CD4-positive, alpha-beta T cell treated with Interferon alpha-2 for 1 hour (primary cell): ENCODE results near the gene PLEK.
A peak's percentile ranks its signal among the peaks of the same experiment; 100 is the strongest.
"Not testable (repeated sequence)": the region's sequence is repeated elsewhere in the genome, so short reads cannot be mapped to it uniquely, and the experiment has no call there.

ENCODE experiments used
- DNase-seq, 2 donors: peaks; one replicate each; pipeline ENCODE4 v3.0.0-alpha.2; 2020 to 2022

Gene PLEK

DNA sequence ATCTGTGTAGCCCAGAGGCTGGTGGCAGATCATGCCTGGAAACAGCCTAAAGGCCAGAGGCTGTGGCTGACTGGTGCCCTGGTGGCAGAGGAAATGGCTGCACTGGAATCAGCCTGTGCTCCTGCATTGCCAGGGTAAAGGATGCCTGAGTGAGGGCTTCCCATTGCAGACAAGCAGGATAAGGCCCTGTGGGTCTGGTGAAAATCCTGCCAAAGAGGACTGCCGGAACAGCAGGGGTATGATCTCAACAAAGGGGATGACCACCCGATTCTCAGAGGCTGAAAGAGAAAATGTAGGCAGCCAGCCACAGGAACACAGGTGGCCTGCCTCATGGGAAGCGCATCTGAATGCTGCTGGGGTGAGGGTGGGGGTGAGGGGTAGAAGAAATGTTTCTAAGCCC, 53.8 kb downstream of the PLEK start:
- no peak for DNase-seq

DNA sequence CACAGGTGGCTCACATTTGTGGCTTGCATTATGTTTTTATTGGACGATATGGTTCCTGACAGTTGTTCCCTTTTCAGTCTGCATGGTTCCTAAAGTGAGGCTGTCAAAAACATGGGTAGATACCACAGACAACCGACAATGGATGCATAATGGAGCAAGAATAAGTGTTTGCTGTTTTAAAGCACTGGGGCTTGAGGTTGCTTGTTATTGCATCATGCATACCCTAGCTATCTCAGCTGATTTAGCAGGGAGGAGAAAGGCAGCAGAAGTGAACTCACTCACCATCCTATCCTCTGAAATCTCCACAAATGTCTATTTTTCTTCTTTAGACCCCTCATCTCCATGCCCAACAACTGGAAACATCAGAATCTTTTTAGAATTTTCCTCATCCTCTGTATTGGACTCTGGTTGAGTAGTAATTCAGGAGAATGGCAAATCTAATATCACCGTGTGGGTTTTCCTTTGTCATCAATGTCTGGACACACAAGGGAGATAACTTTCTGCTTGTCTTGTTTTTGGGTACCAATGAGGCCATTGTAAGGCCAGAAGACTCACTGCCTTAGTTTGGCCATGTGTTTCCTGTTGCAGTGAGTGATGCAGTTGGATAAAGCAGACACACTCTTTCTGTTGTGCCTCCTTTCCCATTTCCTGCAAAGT, 55.3 kb downstream of the PLEK start:
- no peak for DNase-seq

- peak in 1 of 2 donors; percentile 41 for DNase-seq
These were observed 59.0 kb downstream of the PLEK start for GRCh38 chr2:68423966-68424650.

DNA sequence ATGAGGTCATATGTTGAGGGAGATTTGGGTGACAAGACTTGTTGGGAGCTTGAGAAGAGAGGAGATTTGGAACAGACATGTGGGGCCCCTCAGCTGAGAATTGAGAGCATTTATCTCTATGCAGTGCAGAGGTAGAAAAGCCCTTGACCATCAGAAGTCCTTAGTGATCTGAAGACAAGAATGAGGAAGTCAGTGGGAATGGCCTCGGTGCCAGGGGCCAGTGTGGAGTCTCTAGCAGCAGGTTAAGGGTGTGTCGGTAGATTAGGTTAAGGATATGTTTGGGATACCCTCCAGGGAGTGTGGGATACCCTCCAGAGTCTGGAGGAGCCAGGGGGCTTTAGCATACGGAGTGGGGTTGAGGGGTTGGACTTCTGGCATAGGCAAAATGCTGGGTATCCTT, 60.4 kb downstream of the PLEK start:
- DNase-seq = no peak

GRCh38 chr2:68426446-68426845, 61.4 kb downstream of the PLEK start:
- DNase-seq = no peak

GRCh38 chr2:68426848-68427579, 61.9 kb downstream of the PLEK start:
- DNase-seq = peak; percentile 35 to 71

DNA sequence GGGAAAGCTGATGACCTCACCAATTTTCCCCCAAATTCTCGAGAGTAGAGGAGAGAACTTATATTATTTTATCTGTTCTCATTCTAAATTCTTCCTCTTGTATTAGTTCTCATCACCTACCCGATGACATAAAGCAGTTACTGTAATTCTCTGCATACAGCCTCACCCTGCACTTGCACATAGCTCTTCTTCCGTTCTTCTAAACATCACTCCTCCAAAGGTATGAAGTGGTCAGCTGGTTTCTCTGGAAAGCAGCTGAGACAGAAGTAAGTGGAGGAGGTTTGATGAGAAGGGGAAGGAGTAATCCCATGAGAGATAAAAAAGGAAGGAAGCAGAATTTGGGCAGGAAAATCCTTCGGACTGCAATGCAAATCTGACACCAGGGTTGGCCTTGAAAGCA, 63.0 kb downstream of the PLEK start:
- DNase-seq = no peak

DNA sequence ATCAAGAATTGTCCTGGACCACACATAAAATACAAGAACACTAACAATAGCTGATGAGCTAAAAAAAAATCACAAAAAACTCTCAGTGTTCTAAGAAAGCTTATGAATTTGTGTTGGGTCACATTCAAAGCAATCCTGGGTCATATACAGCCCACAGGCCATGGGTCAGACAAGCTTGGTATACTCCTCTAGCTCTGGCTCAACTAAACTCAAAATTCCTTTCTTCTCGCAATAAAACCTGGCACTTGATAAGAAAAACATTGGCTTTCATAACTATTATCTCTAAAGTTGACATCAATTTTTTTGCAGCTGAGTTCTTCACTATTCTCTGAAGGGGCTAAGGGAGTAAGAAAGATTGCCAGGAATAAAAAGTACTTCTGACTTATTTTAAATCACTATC, 63.7 kb downstream of the PLEK start:
- DNase-seq = no peak

DNA sequence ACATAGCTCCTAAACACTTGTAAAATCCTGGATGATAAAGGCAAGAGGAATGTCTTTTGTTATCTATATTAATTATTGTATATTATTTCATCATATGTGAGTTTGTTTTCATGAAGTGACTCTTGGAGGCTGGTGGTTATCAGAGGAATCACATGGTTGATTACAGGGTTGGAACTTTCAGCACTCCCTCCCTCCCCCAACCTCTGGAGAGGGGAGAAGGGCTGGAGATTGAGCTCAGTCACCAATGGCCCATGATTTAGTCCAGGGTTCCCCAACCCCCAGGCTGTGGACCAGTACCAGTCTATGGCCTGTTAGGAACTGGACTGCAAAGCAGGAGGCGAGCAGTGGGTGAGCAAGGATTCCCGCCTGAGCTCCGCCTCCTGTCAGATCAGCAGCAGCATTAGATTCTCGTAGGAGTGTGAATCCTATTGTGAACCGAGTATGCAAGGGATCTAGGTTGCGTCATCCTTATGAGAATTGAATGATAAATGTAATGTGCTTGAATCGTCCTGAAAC, 64.3 kb downstream of the PLEK start:
- DNase-seq = no peak

DNA sequence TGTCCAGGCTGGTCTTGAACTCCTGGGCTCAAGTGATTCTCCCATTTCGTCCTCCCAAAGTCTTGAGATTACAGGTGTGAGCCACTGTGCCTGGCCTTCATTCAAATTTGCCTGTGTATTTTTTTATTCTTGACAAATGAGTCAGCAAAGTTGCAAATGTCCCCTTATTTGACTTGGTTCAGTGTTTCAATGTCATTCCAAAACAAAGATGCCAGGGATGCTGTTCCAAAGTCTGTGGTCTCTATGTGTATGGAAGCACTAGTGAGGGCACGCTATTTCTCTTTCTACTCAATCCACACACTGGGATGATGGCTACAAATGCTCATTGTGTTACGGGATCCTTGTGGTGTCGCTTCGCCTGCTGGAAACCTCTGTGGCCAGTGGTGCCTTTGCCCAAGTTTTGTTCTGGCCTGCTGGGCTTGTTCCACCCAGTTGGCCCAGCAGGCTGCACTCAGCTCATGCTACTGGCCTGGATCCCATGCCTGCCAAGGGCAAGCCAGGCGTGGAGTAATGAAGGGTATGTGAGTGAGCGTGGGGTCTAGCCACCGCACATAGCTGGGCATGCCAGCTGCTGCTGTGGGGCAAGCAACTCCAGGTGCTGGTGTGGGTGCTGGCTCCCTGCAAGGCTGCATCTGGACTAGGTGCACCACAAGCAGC, 66.4 kb downstream of the PLEK start:
- DNase-seq = no peak

DNA sequence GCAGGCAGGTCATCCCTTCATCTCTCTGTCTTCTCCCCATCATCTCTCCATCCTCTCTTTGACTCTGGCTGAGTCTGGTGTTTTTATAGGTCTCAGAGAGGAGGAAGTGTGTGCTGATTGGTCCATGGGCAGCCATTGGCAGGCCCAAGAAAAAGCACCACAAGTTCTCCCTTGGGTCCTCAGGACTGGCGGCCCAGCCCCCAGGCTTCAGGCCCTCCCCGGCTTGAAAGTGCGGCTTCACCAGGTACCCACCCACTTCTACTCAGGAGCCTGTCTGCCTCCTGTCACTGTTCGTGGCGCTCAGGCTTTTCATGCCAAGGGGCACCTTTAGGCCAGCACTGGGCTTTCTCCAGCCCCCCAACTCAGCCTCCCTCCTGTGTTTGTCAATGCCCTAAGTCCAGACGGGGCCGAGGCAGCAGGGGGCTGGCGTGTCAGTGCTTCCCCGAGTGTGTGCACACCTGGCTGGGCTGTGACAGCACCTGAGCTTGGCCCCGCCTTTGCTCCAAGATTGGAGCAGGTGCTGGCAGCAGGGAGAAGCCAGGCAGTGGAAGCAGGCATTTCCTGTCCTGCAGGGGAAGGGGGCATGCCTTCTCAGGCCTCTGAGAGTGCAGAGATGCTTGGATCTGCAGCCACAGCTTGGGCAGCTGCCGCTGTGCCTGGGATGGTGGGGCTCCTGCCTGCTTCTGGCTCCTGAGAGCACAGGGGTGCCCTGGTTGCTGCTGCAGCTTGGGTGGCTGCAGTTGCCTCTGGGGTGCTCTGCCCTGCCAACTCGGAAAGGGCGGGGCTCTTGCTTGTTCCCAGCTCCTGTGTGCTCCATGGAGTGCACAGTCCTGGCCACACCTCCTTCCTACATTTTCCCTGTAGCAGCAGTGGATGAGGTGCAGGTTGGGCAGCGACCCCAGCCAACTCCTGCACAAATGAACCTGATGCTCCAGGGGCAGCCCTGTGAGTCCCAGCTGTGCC, 67.9 kb downstream of the PLEK start:
- no peak for DNase-seq

GRCh38 chr2:68434981-68435380, 69.9 kb downstream of the PLEK start:
- DNase-seq = no peak

DNA sequence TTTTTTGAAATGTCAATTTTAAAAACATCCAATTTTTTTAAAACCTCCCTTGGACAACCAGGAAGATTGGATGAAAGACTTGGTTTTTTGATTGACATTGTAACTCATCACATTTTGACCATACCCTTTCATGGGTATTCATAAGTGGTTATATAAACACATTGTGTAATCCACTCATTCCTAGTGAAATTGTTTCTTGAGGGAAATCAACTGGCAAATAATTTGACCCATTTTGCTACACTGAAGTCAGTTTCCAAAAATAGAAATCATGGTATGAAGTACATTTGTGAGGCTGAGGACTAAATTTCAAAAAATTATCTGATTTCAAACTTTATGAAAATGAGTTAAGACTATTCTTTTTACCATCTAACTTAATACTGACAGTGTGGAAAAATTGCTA, 70.5 kb downstream of the PLEK start:
- no peak for DNase-seq

- no peak for DNase-seq
These were observed 71.2 kb downstream of the PLEK start for GRCh38 chr2:68436270-68436669.

- no peak for DNase-seq
These were observed 73.6 kb downstream of the PLEK start for GRCh38 chr2:68438455-68439303.

- peak; percentile 91 to 92 for DNase-seq
These were observed 76.3 kb downstream of the PLEK start for GRCh38 chr2:68441179-68441993.

DNA sequence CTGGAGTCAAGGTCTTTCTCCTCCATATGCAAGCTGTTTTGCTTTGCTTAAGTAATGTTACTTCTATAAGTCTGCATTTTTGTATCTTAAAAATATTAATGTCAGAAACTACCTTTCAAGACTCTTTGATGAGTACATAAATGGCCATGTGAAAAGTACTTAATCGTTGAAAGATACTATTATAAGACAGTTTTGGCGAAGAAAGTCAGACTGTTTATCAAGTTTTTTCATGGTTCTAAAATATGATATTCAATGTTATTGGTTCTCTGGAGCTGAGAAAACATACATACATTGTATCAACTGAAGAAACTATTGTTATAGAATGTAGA, 76.9 kb downstream of the PLEK start:
- DNase-seq = no peak

GRCh38 chr2:68446425-68446824, 81.3 kb downstream of the PLEK start:
- DNase-seq = not testable (repeated sequence)
